Activated CD8-positive, alpha-beta T cell treated with anti-CD3 and anti-CD28 coated beads, Interleukin-2, amount 10 ng/mL, durations not matched to agents 7 days and 5 days (primary cell): ENCODE data around the gene SDE2. TPM values are rescaled to one million over a fixed set of nuclear protein-coding genes. Genes with fewer than 3 reads are reported as not detected.
"Not testable (repeated sequence)": the region's sequence is repeated elsewhere in the genome, so short reads cannot be mapped to it uniquely, and the experiment has no call there.

Experiments used
- ATAC-seq: fragments of 150-1000 bp; cut with Tn5 transposase; one replicate; pipeline ENCODE4 v1.10.0; 2021; ENCODE audit warnings: moderate library complexity
- CTCF ChIA-PET: fragments of 350-600 bp; sonication (Branson Sonifier 250); formaldehyde crosslinking; loops from one replicate; lab custom pipeline; 2021; ENCODE audit warnings: antibody characterized with exemption; lab: Charles Lee
- POLR2A ChIA-PET: fragments of 350-600 bp; sonication (Branson Sonifier 250); formaldehyde crosslinking; loops from one replicate; lab custom pipeline; 2021; ENCODE audit warnings: antibody characterized with exemption; lab: Charles Lee
- DNase-seq: peaks from one replicate; pipeline ENCODE4 v3.0.0-alpha.2; 2020
- H3K27ac Mint-ChIP-seq: one replicate; pipeline ENCODE4 v1.8.0; 2021; ENCODE audit warnings: mild to moderate bottlenecking, mixed read lengths
- H3K27me3 Mint-ChIP-seq: one replicate; pipeline ENCODE4 v1.8.0; 2021; ENCODE audit warnings: low read depth, mixed read lengths
- H3K36me3 Mint-ChIP-seq: one replicate; pipeline ENCODE4 v1.8.0; 2021; ENCODE audit warnings: low read depth, mixed read lengths
- H3K4me1 Mint-ChIP-seq: one replicate; pipeline ENCODE4 v1.8.0; 2021; ENCODE audit warnings: low read depth, mixed read lengths
- H3K4me3 Mint-ChIP-seq: one replicate; pipeline ENCODE4 v1.8.0; 2021; ENCODE audit warnings: mild to moderate bottlenecking, mixed read lengths
- H3K9me3 Mint-ChIP-seq: one replicate; pipeline ENCODE4 v1.8.0; 2022; ENCODE audit warnings: mixed read lengths; ENCODE audit not compliant: insufficient read depth
- total RNA-seq, 2 experiments: library from RNA; stranded (reverse); gene quantifications; one replicate each; pipeline ENCODE4 v1.2.3, GENCODE V29; 2021

The SDE2 gene
- total RNA-seq, 2 experiments from 2014 or later, result 15.4 to 16.9 TPM

DNA sequence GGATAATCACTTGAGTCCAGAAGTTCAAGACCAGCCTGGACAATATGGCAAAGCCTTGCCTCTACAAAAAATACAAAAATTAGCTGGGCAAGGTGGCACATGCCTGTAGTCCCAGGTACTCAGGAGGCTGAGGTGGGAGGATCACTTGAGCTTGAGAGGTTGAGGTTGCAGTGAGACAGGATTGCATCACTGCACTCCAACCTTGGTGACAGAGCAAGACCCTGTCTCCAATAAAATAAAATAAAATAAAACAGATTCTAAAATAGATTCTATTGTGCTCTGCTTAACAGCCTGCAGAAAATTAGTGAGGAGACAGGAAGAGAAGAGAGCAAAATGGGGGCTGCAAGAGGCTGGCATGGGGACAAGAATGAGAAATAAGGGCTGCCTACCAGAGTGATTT, 7.5 kb upstream of the SDE2 start:
- DNase-seq (no peak), ATAC-seq (no peak)
- no peak overlapping the region for H3K27ac Mint-ChIP-seq
- ChIA-PET POLR2A (no interaction called here), CTCF (interaction anchor here (4.5 kb wide), 1 partner anchor 19 kb away, joined by 14 read pairs; no protein-coding TSS in a partner anchor)
- H3K36me3 Mint-ChIP-seq, result no peaks in the 10 kb centered on the region
- peaks cover 32% of the 10 kb centered on the region for H3K4me1 Mint-ChIP-seq
- no peaks in the 10 kb centered on the region for H3K9me3 Mint-ChIP-seq
- no peak overlapping the region for H3K4me3 Mint-ChIP-seq
- H3K27me3 Mint-ChIP-seq, result peaks cover 4% of the 10 kb centered on the region

GRCh38 chr1:226004396-226004795, 5.3 kb upstream of the SDE2 start:
- H3K4me3 Mint-ChIP-seq, result no peak overlapping the region
- no peaks in the 10 kb centered on the region for H3K9me3 Mint-ChIP-seq
- H3K4me1 Mint-ChIP-seq, result peaks cover 43% of the 10 kb centered on the region
- ChIA-PET POLR2A (interaction anchor here (0.9 to 2.3 kb wide), 4 partner anchors 58 to 65 kb away, joined by 3 to 13 read pairs (median 4); partner anchors contain the start of gene H3-3A), CTCF (interaction anchor here (0.8 to 4.5 kb wide), 4 partner anchors 17 to 99 kb away, joined by 3 to 14 read pairs (median 5); partner anchors contain the start of gene H3-3A)
- no peak for DNase-seq
- peak overlapping the region; percentile 31 for H3K27ac Mint-ChIP-seq
- H3K27me3 Mint-ChIP-seq, result no peaks in the 10 kb centered on the region
- no peaks in the 10 kb centered on the region for H3K36me3 Mint-ChIP-seq
- no peak for ATAC-seq

GRCh38 chr1:226003502-226004170, 4.5 kb upstream of the SDE2 start:
- ChIA-PET CTCF (interaction anchor here (0.8 to 4.5 kb wide), 4 partner anchors 16 to 98 kb away, joined by 3 to 14 read pairs (median 5); partner anchors contain the start of gene H3-3A), POLR2A (interaction anchor here (1.2 to 2.3 kb wide), 4 partner anchors 59 to 61 kb away, joined by 4 to 13 read pairs (median 6); partner anchors contain the start of gene H3-3A)
- Mint-ChIP-seq H3K9me3 (no peaks in the 10 kb centered on the region), H3K4me3 (no peak overlapping the region), H3K27me3 (no peaks in the 10 kb centered on the region), H3K27ac (no peak overlapping the region), H3K36me3 (peaks cover 5% of the 10 kb centered on the region), H3K4me1 (peaks cover 46% of the 10 kb centered on the region)
- DNase-seq (no peak), ATAC-seq (no peak)

DNA sequence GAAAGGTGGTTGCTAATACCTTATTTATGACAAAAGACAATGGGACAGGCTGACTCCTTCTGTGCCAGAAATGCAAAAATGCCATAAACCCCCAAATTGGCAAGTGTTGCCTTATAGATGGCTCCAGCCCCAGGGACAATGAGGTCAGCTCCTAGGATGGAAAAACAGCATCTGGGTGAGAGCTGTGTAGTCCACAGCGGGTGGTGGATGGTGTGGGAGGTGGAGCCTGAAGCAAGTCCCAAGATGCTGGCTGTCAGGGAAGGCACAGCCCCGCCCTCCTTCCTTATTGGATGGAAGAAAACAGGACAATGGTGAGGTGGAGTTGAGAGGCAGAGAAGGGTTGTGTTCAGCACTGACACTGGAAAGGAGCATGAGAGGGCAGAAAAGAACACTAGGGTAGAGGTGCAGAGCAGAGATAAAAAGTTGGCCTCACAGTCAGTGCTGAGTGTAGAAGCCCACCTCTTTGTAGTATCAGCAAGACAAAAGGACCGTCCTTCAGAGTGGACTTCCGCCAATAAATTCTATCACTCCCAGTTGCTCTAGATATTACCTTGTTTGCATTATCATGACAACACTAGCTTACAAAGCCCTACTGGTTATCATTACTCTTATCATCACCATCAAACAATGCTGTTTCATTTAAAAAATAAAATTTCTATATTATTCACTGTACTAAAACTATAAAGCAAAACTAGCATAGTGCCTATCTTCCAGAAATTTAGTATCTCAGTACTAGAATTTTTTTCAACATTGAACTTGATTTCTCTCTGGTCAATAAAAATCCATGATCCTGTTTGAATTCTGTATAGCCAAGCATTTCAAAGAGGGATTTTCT, 3.7 kb upstream of the SDE2 start:
- H3K9me3 Mint-ChIP-seq, result no peaks in the 10 kb centered on the region
- H3K27me3 Mint-ChIP-seq, result no peaks in the 10 kb centered on the region
- DNase-seq (no peak), ATAC-seq (no peak)
- H3K4me3 Mint-ChIP-seq, result peak overlapping the region; percentile 3
- CTCF ChIA-PET, result interaction anchor here (1.8 to 4.5 kb wide), 2 partner anchors 15 to 62 kb away, joined by 7 to 14 read pairs; no protein-coding TSS in a partner anchor
- H3K4me1 Mint-ChIP-seq, result peaks cover 50% of the 10 kb centered on the region
- H3K27ac Mint-ChIP-seq, result peak overlapping the region; percentile 86
- peaks cover 5% of the 10 kb centered on the region for H3K36me3 Mint-ChIP-seq
- POLR2A ChIA-PET, result interaction anchor here (1.2 kb wide), 1 partner anchor 59 kb away, joined by 6 read pairs; the partner anchor contains the start of gene H3-3A

DNA sequence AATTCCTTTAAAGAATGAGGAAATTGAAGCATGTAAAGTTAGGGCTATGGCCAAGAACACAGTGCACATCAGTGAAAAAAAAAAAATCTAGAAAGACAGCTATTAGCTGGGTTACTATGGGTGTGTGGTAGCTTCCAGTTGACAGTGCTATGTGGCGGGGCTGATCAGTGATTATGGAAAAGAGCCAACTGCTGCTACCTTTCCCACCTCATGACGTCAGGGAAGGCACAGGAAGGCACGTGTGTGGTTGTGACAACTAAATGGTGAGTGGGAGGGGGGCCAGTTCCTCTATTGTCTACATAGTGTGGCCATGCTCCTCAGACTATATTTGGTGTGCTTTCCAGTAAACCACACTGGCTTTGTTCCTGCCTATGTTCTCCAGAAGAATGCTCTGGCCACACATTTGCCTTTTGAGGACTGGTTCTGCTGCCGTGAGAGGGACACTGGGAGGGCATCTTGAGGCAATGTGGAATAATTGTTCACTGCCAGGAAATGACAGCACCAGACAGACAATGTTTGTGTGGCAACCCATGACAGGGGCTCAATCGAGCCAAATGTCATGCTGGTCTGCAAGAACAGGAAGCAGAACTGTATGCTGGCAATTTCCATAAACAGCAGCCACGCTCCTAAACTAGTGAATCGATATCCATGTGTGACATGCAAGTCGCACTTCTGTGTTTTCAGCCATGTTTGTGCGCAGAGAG, 3.0 kb upstream of the SDE2 start:
- peak overlapping the region; percentile 3 for H3K4me3 Mint-ChIP-seq
- no peaks in the 10 kb centered on the region for H3K27me3 Mint-ChIP-seq
- ATAC-seq (peak; percentile 16), DNase-seq (peak; percentile 66)
- CTCF ChIA-PET, result interaction anchor here (3.1 to 3.5 kb wide), 2 partner anchors 14 to 62 kb away, joined by 14 to 61 read pairs; partner anchors contain the start of gene H3-3A
- no peaks in the 10 kb centered on the region for H3K9me3 Mint-ChIP-seq
- H3K36me3 Mint-ChIP-seq, result peaks cover 5% of the 10 kb centered on the region
- peaks cover 58% of the 10 kb centered on the region for H3K4me1 Mint-ChIP-seq
- POLR2A ChIA-PET, result interaction anchor here (0.6 to 1.0 kb wide), 2 partner anchors 60 to 78 kb away, joined by 5 to 8 read pairs; partner anchors contain the start of genes H3-3A and PYCR2
- H3K27ac Mint-ChIP-seq, result peak overlapping the region; percentile 86

GRCh38 chr1:226001088-226001487, 1.9 kb upstream of the SDE2 start:
- ChIA-PET POLR2A (interaction anchor here (2.1 kb wide), 1 partner anchor 10 kb away, joined by 20 read pairs; no protein-coding TSS in a partner anchor), CTCF (interaction anchor here (1.9 to 3.5 kb wide), 3 partner anchors 13 to 63 kb away, joined by 4 to 61 read pairs (median 14); partner anchors contain the start of gene H3-3A)
- Mint-ChIP-seq H3K9me3 (no peaks in the 10 kb centered on the region), H3K27me3 (no peaks in the 10 kb centered on the region), H3K36me3 (peaks cover 12% of the 10 kb centered on the region), H3K4me3 (no peak overlapping the region), H3K4me1 (peaks cover 67% of the 10 kb centered on the region), H3K27ac (peak overlapping the region; percentile 100)
- ATAC-seq, result no peak
- DNase-seq, result no peak

DNA sequence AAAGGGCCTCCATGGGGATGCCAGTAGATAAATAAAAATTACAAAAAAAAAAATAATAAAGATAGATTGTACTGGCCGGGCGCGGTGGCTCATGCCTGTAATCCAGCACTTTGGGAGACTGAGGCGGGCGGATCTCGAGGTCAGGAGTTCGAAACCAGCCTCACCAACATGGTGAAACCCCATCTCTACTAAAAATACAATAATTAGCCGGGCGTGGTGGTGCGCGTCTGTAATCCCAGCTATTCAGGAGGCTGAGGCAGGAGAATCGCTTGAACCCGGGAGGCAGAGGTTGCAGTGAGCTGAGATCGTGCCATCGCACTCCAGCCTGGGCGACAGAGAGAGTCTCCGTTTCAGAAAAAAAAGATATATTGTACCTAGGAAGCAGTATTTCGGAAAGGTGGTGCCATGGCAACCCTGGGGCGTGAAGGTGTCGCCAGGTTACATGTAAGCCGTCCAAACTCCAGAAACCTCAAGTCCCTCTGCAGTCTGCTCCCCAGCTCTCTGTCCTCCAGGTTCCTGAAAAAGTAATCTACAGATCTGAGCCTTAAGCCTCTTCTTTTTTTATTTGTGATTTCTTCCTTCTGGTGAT, 1.4 kb upstream of the SDE2 start:
- Mint-ChIP-seq H3K27ac (peak overlapping the region; percentile 100), H3K4me1 (peaks cover 72% of the 10 kb centered on the region), H3K36me3 (peaks cover 15% of the 10 kb centered on the region), H3K4me3 (peak overlapping the region; percentile 100)
- H3K9me3 Mint-ChIP-seq, ATAC-seq, H3K27me3 Mint-ChIP-seq, DNase-seq: not testable (repeated sequence)
- ChIA-PET CTCF (interaction anchor here (0.6 to 3.5 kb wide), 7 partner anchors 13 to 1730 kb away, joined by 3 to 61 read pairs (median 4); partner anchors contain the start of gene H3-3A), POLR2A (interaction anchor here (0.8 to 2.1 kb wide), 16 partner anchors 8 to 659 kb away, joined by 3 to 113 read pairs (median 8); partner anchors contain the start of genes H3-3A, PYCR2 and SRP9)

DNA sequence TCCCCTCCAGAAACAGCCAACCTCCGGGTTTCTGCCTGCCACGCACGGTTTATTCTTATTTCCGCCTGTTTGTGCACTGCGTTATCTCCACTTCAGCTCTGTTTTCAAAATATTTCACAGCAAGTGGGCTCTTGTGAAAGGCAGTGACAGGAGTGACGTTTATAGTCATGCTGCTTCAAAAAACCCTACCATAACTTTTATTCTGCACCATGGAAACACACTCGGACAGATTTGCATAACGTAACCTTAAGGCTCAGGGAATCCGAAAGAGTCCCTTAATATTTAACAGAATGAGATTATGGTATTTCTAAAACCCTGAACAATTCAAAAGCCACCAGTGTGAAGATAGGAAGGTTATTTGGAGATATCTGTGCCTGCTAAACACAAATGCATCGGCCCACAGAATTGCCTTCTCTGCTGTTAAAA, 782 bp upstream of the SDE2 start:
- ATAC-seq (peak; percentile 42), DNase-seq (no peak)
- ChIA-PET POLR2A (interaction anchor here (0.6 to 2.1 kb wide), 35 partner anchors 9 to 660 kb away, joined by 3 to 113 read pairs (median 4); partner anchors contain the start of genes ACBD3, H3-3A, LBR and PYCR2), CTCF (interaction anchor here (0.6 to 3.5 kb wide), 11 partner anchors 9 to 1731 kb away, joined by 3 to 61 read pairs (median 4); partner anchors contain the start of gene H3-3A)
- Mint-ChIP-seq H3K9me3 (no peaks in the 10 kb centered on the region), H3K4me3 (peak overlapping the region; percentile 100), H3K27ac (peak overlapping the region; percentile 100), H3K36me3 (peaks cover 20% of the 10 kb centered on the region), H3K4me1 (peaks cover 76% of the 10 kb centered on the region), H3K27me3 (no peaks in the 10 kb centered on the region)

DNA sequence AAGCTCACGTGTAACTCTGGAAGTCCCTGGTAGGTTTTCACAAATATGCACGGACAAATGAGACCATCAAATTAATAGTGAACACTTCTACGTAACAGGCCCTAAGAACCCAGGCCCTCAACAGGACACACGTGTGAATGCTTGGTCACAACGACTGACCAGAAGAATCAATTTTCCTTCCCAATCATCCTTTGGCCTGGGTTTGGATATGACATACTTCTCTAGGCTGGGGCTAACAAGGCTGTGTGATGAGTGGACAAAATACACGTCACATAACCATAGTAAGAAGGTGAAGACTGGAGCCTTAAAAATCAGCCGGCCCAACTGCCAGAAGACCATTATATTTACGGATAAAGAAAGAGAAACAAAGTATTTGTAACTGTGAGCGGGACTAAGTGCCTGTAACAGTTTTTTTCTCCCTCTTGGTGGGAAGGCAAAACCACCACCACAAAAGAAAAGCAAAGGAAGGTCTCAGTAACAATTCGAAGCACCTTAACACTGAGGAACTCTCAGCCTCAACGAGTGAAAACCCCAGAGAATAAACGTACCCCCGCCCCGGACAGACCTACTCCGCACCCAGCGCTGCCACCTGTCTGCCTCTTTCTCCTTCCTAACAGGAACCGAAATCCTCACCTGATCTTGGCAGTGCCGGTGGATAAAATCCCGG, 450 bp downstream of the SDE2 start:
- Mint-ChIP-seq H3K4me1 (peaks cover 74% of the 10 kb centered on the region), H3K4me3 (peak overlapping the region; percentile 100), H3K36me3 (peaks cover 29% of the 10 kb centered on the region), H3K9me3 (no peaks in the 10 kb centered on the region), H3K27ac (peak overlapping the region; percentile 100), H3K27me3 (no peaks in the 10 kb centered on the region)
- ChIA-PET POLR2A (interaction anchor here (0.9 to 3.1 kb wide), 24 partner anchors 8 to 554 kb away, joined by 3 to 113 read pairs (median 10); partner anchors contain the start of genes ACBD3, H3-3A, PYCR2 and SRP9), CTCF (interaction anchor here (1.0 to 3.5 kb wide), 9 partner anchors 8 to 524 kb away, joined by 3 to 61 read pairs (median 7); partner anchors contain the start of genes H3-3A and SRP9)
- ATAC-seq, result peak; percentile 7
- no peak for DNase-seq
